Suprapubic skin (tissue), 3 donors: ENCODE data around the gene DNAJC27.

Experiments used
- POLR2AphosphoS5 ChIP-seq, 3 donors: sonication (generic); formaldehyde crosslinking; IDR thresholded peaks; one replicate each; pipeline ENCODE4 v1.6.1; 2017; ENCODE audit warnings: antibody characterized with exemption in 3 of 3
- TF ChIP-seq, protein P1 (sequence below), 2 donors: fragments of 200-600 bp in 1 of 2; fragments of 450-650 bp in 1 of 2; sonication (generic) in 1 of 2; IDR thresholded peaks; one replicate each; pipeline ENCODE4 v1.5.1; 2016 to 2019; ENCODE audit warnings: antibody characterized with exemption in 2 of 2, mild to moderate bottlenecking in 1 of 2, moderate library complexity in 1 of 2

- no peak for TF ChIP-seq POLR2AphosphoS5 (IDR thresholded peaks at IDR 0.05)
- TF ChIP-seq, protein P1, sequence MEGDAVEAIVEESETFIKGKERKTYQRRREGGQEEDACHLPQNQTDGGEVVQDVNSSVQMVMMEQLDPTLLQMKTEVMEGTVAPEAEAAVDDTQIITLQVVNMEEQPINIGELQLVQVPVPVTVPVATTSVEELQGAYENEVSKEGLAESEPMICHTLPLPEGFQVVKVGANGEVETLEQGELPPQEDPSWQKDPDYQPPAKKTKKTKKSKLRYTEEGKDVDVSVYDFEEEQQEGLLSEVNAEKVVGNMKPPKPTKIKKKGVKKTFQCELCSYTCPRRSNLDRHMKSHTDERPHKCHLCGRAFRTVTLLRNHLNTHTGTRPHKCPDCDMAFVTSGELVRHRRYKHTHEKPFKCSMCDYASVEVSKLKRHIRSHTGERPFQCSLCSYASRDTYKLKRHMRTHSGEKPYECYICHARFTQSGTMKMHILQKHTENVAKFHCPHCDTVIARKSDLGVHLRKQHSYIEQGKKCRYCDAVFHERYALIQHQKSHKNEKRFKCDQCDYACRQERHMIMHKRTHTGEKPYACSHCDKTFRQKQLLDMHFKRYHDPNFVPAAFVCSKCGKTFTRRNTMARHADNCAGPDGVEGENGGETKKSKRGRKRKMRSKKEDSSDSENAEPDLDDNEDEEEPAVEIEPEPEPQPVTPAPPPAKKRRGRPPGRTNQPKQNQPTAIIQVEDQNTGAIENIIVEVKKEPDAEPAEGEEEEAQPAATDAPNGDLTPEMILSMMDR (IDR thresholded peaks at IDR 0.05) = no peak
Observed at GRCh38 chr2:24920098-24920808, 51.5 kb downstream of the DNAJC27 start, which contains the start of gene ADCY3.
